ENCODE results near the gene GNB4.

GRCh38 chr3:179452176-179452564, 900 bp upstream of the GNB4 start:
- TF ChIP-seq CTCF (conservative IDR thresholded peaks at IDR 0.05; ENCODE audit: low read depth, low read length) (no peak), EZH2 (IDR thresholded peaks at IDR 0.05; ENCODE audit: borderline replicate concordance, low read depth, low read length, poor library complexity, severe bottlenecking) (no peak)
